ENCODE data around the gene MDK.

- TF ChIP-seq EP300 (IDR thresholded peaks at IDR 0.05; ENCODE audit: low read depth) (no peak), POLR2A (IDR thresholded peaks at IDR 0.05) (no peak), POLR2AphosphoS5 (IDR thresholded peaks at IDR 0.05) (no peak)
- TF ChIP-seq, protein P1, sequence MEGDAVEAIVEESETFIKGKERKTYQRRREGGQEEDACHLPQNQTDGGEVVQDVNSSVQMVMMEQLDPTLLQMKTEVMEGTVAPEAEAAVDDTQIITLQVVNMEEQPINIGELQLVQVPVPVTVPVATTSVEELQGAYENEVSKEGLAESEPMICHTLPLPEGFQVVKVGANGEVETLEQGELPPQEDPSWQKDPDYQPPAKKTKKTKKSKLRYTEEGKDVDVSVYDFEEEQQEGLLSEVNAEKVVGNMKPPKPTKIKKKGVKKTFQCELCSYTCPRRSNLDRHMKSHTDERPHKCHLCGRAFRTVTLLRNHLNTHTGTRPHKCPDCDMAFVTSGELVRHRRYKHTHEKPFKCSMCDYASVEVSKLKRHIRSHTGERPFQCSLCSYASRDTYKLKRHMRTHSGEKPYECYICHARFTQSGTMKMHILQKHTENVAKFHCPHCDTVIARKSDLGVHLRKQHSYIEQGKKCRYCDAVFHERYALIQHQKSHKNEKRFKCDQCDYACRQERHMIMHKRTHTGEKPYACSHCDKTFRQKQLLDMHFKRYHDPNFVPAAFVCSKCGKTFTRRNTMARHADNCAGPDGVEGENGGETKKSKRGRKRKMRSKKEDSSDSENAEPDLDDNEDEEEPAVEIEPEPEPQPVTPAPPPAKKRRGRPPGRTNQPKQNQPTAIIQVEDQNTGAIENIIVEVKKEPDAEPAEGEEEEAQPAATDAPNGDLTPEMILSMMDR (IDR thresholded peaks at IDR 0.05): no peak
These were observed 30.3 kb upstream of the MDK start for GRCh38 chr11:46351148-46351547.

All from transverse colon (tissue), 4 donors.